Measurements from ENCODE around the gene APP.

- TF ChIP-seq EP300 (IDR thresholded peaks at IDR 0.05; ENCODE audit: low read depth): no peak
- TF ChIP-seq CTCF (IDR thresholded peaks at IDR 0.05): no peak
- TF ChIP-seq POLR2AphosphoS5 (IDR thresholded peaks at IDR 0.05): no peak
- TF ChIP-seq POLR2A (IDR thresholded peaks at IDR 0.05): no peak
Measured at GRCh38 chr21:25884311-25884710, 286.3 kb downstream of the APP start.
